NCI-H1092 (cell line): ENCODE data around the gene OXT.
"Not testable (repeated sequence)": the region's sequence is repeated elsewhere in the genome, so short reads cannot be mapped to it uniquely, and the experiment has no call there.

ENCODE experiments used
- DNase-seq: peaks from one replicate; lab custom pipeline; 2025; lab: John Stamatoyannopoulos, UW

OXT gene

DNA sequence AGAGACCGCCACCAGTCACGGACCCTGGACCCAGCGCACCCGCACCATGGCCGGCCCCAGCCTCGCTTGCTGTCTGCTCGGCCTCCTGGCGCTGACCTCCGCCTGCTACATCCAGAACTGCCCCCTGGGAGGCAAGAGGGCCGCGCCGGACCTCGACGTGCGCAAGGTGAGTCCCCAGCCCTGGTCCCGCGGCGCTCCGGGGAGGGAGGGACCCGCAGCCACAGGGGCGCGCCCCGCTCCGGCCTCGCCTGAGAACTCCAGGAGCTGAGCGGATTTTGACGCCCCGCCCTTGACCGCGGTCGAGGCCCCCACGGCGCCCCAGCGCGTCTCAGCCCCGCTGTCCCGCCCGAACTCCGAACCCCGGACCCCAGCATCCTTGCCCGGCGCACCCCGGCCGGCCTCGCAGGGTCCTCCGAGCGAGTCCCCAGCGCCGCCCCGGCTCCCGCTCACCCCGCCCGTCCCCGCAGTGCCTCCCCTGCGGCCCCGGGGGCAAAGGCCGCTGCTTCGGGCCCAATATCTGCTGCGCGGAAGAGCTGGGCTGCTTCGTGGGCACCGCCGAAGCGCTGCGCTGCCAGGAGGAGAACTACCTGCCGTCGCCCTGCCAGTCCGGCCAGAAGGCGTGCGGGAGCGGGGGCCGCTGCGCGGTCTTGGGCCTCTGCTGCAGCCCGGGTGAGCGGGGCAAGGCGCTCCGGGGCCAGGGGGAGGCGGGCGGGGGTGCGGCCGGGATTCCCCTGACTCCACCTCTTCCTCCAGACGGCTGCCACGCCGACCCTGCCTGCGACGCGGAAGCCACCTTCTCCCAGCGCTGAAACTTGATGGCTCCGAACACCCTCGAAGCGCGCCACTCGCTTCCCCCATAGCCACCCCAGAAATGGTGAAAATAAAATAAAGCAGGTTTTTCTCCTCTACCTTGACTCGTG is at the start of gene OXT:
Gene OXT (plus strand): TSS at position 11 of the 920 bp plus-strand sequence. CDS start 36 bp downstream, at position 47.
- no peak for DNase-seq

DNA sequence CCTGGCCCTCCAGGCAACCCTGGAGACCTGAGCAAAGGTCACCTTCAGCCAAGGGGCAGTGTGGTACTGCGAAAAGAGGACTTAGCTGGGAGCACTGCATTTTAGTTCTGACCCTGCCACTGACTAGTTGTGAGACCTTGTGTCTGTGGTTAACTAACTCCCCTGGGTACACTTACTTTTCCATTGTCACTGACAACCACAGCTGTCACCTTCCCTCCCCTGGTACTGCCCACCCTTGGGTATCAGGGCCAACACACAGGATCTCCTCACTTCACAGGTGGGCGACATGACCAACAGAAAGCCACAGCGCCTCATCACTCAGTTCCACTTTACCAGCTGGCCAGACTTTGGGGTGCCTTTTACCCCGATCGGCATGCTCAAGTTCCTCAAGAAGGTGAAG is 49.6 kb upstream of the OXT start:
- DNase-seq = no peak

DNA sequence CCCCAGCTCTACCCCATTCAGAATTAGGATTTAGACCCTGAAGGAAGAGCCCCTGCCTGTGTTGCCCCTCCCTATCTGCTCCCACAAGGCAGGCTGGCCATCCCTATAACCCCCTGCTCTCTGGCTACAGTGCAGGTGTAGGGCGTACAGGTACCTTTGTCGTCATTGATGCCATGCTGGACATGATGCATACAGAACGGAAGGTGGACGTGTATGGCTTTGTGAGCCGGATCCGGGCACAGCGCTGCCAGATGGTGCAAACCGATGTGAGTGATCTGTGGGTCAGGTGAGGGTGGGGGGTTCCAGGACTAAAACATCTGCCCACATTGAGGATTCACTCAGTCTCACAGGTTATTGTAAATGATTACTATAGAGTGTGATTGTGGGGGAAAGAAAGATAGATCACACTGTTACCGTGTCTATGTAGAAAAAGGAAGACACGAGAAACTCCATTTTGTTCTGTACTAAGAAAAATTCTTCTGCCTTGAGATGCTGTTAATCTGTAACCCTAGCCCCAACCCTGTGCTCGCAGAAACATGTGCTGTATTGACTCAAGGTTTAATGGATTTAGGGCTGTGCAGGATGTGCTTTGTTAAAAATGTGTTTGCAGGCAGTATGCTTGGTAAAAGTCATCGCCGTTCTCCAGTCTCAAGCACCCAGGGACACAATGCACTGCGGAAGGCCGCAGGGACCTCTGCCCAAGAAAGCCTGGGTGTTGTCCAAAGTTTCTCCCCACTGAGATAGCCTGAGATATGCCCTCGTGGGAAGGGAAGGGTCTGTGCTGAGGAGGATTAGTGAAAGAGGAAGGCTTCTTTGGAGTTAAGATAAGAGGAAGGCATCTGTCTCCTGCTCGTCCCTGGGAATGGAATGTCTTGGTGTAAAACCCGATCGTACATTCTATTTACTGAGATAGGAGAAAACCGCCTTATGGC is 48.6 kb upstream of the OXT start:
- DNase-seq = not testable (repeated sequence)

DNA sequence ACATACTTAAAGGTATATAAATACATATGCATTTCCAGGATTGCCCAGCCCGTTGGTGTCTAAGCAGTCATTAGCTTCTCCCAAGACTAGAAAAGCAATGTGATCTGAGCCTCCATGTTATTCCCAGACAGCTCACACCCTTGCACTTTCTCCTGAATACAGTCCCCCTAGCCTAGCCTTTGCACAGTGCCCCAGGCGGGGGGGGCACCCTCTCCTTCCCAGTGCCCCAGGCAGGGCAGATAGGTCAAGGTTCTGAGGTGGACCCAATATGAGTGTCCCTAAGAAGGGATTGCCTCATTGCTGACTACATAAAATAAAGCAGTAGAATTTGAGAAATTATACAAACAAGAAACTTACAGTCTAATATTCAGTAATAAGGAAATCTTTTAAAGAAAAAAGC is 43.4 kb upstream of the OXT start:
- no peak for DNase-seq

DNA sequence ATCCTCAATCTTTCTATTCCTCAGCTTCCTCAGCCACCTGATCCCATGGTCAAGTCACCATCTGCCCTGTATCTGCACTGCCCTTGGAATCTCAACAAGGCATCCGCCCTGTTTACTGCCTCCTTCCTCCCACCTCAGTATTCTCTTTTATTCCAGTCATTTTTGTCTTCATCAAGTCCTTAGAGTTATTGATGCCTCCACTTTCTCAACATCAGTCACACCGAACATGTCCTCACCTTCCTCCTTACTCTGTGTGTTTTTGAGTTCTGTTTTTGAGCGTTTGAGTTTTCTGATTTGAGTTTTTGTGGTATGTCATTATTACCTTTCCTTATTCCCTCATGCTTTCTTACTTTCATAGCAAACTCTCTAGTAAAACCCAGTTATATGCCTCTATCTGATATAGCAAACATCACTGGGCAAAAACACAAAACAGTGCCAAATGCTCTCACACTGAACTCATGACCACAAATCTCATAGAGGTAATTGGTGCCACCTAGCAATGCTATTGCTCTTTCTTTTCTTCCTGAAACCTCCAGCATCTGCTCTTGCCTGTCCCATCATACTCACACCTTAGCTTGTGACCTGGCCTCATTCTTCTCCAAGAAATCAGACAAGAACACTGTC is 39.8 kb upstream of the OXT start:
- DNase-seq = no peak

DNA sequence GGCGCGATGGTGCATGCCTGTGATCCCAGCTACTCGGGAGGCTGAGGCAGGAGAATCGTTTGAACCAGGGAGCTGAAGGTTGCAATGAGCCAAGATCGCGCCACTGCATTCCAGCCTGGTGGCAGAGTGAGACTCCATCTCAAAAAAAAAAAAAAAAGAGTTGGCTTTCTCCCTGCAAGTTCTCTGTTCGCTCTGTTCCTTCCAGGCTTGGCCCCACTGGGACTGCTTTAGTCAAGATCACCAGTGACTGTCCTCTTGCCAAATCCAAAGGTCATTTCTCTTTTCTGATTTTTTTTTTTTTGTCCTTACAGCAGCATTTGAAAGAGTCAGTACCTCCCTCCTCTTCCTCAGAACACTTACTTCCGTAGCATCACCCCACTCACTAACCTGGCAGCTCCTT is 38.8 kb upstream of the OXT start:
- DNase-seq = no peak

DNA sequence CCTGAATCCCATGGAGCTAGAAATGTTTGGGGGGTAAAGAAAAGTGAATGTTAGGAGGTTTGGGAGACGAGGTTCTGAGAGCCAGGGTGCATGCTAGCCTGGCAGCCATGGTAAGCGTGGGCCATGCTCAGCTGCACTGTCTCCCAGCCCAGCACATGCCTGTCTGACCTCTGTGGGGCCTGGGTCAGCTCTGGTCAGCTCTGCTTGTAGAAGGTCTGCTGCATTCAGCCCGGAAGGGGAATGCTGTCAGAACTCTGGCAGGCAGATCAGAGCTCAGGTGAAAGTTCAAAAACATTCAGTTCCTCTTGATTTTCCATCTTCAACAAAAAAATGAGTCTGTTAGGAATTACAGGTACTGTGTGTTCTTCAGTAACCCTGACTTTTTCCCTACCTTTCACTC is 33.8 kb upstream of the OXT start:
- no peak for DNase-seq

DNA sequence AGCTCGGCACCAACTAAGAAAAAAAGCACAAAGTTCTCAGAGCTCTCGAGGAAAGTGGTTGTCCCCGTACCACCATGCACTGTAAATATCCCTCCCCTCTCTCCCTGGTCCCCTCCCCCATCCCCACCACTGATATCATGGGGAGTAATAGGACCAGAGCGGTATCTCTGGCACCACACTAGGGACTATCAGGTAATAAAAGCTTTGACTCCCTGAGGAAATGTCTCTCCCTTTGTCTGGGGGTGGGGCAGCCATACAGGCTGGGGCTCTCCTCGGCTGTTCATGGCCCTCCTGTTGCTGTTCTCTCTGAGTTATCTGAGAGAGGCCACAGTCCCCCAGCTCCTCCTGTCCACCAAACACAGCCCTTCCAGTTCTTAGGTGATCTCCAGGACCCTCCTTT is 33.0 kb upstream of the OXT start:
- DNase-seq = no peak

DNA sequence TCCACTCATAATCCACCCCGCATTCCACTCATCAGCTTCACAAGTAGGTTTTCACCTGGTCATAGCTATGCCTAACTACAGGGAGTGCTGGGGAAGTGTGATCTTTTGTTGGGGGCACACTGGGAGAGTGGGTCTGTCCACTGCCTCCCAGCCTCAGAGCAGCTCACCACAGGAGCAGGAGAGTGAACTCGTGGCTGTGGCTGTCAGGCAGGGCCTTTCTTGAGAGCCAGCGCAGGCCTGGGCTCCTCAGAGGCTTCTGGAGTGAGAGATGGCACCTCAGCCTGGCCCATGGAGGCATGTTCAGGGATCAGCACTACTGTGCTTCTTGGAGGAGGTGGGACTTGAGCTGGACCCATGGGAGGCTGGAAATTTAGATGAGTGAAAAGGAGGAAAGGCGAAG is 32.0 kb upstream of the OXT start:
- no peak for DNase-seq

DNA sequence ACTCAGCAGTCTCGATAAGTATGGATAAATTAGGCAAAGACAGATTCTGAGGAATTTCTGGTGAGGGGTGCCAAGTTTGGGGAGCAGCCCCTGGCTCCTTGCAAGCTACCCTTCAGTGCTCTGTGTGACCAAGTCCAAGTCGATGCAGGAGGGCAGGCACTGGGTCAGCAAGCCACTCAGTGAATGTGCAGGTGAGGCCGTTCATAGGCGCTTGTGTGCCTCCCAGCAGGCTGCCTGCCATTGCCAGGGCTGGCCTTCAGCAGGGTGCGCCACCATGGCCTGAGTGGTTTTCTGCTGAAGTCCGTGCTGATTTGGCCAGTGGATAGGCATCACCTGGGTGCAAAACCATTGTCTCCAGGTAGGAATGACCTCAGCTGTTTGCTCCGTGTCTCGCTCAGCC is 31.3 kb upstream of the OXT start:
- no peak for DNase-seq

DNA sequence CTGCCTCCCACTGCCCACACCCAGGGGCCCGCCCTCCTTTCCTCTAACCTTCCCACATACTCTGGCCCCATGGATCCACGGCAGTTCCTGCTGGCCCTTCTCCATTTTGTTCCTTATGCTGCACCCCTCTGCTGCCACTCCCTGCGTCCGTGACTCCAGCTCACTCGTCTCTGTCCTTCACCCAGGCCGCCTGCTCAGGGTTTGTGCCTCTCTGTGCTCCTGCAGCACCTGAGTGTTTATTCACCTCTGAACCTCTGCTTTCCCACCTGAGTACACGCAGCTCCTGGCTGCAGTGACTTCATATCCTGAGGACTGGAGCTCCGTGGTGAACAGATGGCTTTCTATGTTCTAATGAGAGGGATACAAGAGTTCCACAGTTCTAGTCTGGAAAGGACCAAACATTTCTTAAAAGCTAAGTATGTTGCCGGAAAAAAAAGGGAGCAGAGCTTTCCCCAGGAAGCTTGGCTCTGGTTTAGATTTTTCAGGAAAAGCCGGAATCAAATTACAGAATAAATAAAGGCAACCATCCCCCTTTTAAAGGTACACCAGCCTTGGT is 29.5 kb upstream of the OXT start:
- DNase-seq = no peak

DNA sequence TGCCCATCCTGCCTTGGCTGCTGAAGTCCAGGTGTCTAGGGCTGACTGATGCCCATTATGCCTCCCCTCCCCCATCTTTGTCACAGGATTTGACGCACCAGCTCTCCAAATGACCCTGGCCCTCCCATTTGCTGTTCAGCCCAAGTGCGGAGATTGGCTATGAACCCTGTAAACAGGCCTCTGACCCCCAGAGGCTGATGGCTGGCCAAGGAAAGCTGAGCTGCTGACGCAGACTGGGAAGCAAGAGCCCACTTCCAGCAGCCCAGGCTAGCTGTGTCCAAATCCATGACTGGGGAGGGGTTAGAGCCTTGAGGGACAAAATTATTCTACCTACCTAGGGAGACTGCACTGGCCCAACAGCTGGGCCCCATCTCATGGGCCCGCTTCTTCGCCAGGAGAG is 28.8 kb upstream of the OXT start:
- no peak for DNase-seq

DNA sequence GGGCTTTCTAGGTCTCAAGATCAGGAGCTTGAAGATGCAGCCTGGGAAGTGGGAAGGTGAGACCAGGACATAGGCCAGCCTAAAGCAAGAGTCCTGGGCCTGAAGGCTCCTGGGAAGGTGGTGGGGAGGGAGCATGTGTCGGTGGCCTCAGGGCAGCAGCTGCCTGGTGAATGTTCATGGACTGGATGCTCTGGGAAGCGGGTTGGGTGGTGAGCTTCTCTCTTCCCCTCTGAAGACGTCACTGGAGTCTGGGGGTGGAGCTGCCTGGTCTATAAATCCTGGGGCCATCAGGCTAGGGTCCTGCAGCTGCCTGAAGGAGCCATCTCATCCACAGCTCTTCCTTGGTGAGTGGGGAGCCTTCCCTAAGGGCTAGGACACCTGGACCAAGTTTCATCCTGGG is 28.1 kb upstream of the OXT start, which contains the start of gene GNRH2:
Gene GNRH2 (plus strand): TSS at position 301 of the 400 bp plus-strand sequence. CDS start 793 bp downstream, outside the sequence.
- DNase-seq = no peak

DNA sequence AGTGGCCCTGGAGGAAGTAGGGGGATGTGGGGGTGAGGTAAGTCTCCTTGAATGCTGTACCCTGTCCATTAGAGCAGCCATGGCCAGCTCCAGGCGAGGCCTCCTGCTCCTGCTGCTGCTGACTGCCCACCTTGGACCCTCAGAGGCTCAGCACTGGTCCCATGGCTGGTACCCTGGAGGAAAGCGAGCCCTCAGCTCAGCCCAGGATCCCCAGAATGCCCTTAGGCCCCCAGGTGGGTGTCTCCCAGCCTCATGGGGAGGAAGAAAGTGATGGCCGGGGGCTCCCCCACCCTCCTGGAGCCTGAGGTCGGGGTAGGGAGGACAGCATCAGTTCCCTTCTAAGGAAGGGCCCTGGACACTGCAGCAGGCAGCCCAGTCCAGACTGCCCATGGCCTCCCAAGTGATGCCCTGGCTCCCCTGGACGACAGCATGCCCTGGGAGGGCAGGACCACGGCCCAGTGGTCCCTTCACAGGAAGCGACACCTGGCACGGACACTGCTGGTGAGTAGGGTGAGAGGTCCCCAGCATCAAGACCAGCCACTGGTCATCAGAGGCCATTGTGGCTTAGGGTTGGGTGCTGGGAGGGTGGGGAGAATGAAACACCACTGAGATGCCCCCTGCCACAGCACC is 27.0 kb upstream of the OXT start:
- DNase-seq = no peak

DNA sequence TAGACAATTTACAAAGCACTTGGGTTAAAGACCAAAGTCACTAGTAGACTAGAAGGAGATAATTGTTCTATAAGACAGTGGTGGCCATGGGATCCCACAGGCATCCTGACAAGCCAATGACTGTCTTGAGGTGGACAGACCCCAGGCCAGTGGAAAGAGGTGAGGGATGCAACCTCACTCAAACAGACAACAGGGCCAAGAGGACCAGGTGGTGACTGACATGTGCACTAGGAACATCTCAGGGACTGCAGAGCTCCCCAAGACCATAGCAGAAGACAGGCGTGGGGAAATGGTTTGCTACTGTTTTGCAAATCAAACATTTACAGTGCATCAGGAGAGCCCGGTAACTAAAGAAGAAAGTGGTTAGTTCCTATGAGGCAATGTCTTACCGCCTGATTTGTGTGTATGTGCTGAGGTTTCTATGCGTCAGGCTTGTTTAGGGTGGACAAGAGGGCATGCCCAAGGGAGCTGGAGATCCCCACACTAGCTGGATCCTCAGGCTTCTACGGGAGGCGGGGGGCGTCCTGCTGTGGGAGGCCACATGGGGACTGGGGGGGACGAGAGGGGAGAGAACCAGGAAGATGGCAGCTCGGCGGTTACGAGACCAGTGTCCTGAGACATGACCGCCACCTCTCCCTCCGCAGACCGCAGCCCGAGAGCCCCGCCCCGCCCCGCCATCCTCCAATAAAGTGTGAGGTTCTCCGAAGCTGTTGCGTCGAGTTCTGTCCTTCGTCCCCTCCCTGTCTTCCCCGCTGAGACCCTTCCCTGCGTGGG is 26.2 kb upstream of the OXT start:
- peak; percentile 74 for DNase-seq

DNA sequence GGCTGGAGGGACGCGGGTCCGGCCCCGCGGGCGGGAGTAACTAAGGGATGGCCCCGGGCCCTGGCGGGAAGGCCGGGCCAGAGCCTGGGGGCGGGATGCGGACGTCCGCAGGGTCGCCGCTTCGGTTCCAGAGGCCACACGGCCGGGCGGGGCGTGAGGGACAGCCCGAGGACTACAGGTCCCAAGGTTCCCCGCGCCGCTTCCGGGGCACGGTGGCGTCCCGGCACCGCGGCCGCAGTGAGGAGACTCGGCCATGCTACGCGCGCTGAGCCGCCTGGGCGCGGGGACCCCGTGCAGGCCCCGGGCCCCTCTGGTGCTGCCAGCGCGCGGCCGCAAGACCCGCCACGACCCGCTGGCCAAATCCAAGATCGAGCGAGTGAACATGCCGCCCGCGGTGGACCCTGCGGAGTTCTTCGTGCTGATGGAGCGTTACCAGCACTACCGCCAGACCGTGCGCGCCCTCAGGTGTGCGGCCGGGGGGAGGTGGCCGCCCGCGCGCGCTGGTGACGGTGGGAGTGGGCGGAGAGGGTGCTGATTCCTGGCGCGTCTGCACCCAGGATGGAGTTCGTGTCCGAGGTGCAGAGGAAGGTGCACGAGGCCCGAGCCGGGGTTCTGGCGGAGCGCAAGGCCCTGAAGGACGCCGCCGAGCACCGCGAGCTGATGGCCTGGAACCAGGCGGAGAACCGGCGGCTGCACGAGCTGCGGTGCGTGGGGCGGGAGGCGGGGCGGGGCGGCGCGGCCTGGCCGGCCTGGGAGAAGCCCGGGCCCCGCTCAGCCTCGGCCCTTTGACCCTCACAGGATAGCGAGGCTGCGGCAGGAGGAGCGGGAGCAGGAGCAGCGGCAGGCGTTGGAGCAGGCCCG is 25.4 kb upstream of the OXT start, which contains the start of gene MRPS26:
Gene MRPS26 (plus strand): TSS at position 237 of the 861 bp plus-strand sequence. CDS start 17 bp downstream, at position 254.
- peak; percentile 74 for DNase-seq

DNA sequence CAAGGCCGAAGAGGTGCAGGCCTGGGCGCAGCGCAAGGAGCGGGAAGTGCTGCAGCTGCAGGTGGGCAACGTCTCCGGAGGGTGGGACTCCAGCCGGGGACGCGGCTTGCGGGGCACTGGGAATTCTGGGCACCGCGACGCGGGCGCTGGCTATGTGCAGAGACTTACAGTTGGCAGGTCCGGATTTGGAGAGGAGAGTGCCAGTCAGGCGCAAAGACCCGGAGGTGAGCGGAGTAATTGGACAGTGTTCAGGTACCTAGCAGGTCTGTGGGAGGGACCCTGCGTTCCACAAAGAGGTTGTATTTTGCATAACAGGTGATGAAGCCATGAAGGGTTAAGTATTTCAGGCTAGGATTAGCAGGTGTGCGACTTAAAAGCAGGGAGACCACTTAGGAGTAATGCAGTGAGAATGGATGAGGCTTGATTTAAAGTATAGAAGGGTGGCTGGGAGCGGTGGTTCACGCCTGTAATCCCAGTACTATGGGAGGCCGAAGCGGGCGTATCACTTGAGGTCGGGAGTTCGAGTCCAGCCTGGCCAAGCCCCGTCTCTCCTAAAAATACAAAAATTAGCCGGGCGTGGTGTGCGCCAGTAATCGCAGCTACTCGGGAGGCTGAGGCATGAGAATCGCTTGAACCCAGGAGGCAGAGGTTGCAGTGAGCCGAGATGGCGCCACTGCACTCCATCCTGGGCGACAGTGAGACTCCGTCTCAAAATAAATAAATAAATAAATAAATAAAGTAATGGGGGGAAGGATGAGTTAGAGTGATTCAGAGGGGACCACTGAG is 24.6 kb upstream of the OXT start:
- DNase-seq = peak; percentile 5

DNA sequence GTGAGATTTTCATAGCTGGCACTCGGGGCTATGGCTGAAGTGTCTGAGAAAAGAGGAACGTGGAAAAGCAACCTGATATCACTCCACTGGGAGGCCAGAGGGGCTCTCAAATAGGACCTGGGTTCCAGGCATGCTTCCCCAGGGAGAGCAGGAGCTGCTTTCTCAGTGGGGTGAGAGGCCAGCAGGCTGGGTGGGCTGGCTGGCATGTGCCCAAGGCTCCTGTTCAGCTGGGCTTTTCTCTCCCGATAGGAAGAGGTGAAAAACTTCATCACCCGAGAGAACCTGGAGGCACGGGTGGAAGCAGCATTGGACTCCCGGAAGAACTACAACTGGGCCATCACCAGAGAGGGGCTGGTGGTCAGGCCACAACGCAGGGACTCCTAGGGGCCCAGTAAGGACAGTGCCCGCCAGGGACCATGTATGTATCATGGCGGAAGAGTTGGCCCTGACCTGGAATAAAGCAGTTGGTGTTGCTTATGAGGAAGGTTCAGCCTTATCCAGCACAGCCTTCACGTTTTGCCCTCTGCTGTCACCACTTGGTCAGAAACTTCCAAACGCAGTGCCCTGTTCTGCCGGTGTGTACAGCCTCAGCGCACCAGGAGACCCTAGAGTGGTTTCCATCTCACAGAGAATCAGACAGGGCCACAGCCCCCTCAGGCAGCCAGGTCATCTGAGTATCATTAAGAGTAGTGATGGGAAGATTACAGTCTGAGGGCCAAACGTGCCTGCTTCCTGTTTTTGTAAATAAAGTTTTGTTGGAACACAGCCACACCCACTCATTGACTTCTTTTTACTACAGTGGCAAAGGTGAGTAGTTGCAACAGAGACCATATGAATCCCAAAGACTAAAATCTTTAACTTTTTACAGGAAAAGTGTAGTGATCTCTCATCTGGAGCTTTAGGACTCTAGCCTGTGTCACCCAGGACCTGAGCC is 23.7 kb upstream of the OXT start:
- DNase-seq = no peak
